Liver (tissue), 9 donors: ENCODE data around the gene CHMP3. TPM values are rescaled to one million over a fixed set of nuclear protein-coding genes. Genes with fewer than 3 reads are reported as not detected.

Source experiments
- DNase-seq: peaks from one replicate; pipeline ENCODE4 v3.0.0-alpha.2; 2017; ENCODE audit warnings: low spot score
- H3K27ac ChIP-seq, 2 donors: one replicate each; pipeline ENCODE4 v1.7.0; 2013; ENCODE audit warnings: inconsistent platforms in 2 of 2, low read length in 2 of 2, control low read depth in 1 of 2, low read depth in 1 of 2, mild to moderate bottlenecking in 1 of 2
- H3K27me3 ChIP-seq, 4 donors: one replicate each; pipeline versions ENCODE4 v1.6.1 to v1.7.0; 2013; ENCODE audit warnings: low read length in 3 of 4, inconsistent platforms in 1 of 4, mild to moderate bottlenecking in 1 of 4, moderate library complexity in 1 of 4; ENCODE audit not compliant: control insufficient read depth in 4 of 4, insufficient read depth in 4 of 4
- H3K36me3 ChIP-seq, 4 donors: one replicate each; pipeline versions ENCODE4 v1.6.1 to v1.7.0; 2013; ENCODE audit warnings: low read length in 3 of 4, mild to moderate bottlenecking in 3 of 4, low read depth in 1 of 4, moderate library complexity in 1 of 4; ENCODE audit not compliant: control insufficient read depth in 4 of 4, insufficient read depth in 3 of 4
- H3K4me1 ChIP-seq, 4 donors: one replicate each; pipeline versions ENCODE4 v1.6.1 to v1.7.0; 2013; ENCODE audit warnings: low read length in 3 of 4, mild to moderate bottlenecking in 3 of 4, moderate library complexity in 1 of 4; ENCODE audit not compliant: control insufficient read depth in 4 of 4, insufficient read depth in 4 of 4
- H3K4me3 ChIP-seq, 3 donors: one replicate each; pipeline versions ENCODE4 v1.6.1 to v1.7.0; 2013; ENCODE audit warnings: low read length in 3 of 3, control low read depth in 1 of 3, low read depth in 1 of 3, mild to moderate bottlenecking in 1 of 3
- H3K9ac ChIP-seq, 2 donors: one replicate each; pipeline ENCODE4 v1.7.0; 2013; ENCODE audit warnings: low read length in 2 of 2, mild to moderate bottlenecking in 2 of 2, moderate library complexity in 2 of 2, control low read depth in 1 of 2, low read depth in 1 of 2
- H3K9me3 ChIP-seq, 4 donors: one replicate each; pipeline versions ENCODE4 v1.6.1 to v1.7.0; 2013; ENCODE audit warnings: low read length in 3 of 4; ENCODE audit not compliant: control insufficient read depth in 4 of 4
- FOXA1 ChIP-seq: IDR thresholded peaks from 2 replicates; pipeline ENCODE4 v1.6.1; 2016; ENCODE audit warnings: antibody characterized with exemption
- FOXA2 ChIP-seq: IDR thresholded peaks from 2 replicates; pipeline ENCODE4 v1.6.1; 2016; ENCODE audit warnings: antibody characterized with exemption
- GABPA ChIP-seq, 2 donors: IDR thresholded peaks in 1 of 2; conservative IDR thresholded peaks in 1 of 2; 2 replicates each; pipeline ENCODE4 v1.6.1; 2016; ENCODE audit warnings: antibody characterized with exemption in 2 of 2, mild to moderate bottlenecking in 1 of 2, moderate library complexity in 1 of 2
- HNF4G ChIP-seq: IDR thresholded peaks from 2 replicates; pipeline ENCODE4 v1.6.1; 2016; ENCODE audit warnings: antibody characterized with exemption
- JUND ChIP-seq, 2 donors: IDR thresholded peaks; 2 replicates each; pipeline ENCODE4 v1.6.1; 2016; ENCODE audit warnings: antibody characterized with exemption in 2 of 2
- MAX ChIP-seq: IDR thresholded peaks from 2 replicates; pipeline ENCODE4 v1.6.1; 2016; ENCODE audit warnings: antibody characterized with exemption
- NR2F2 ChIP-seq: IDR thresholded peaks from 2 replicates; pipeline ENCODE4 v1.6.1; 2016; ENCODE audit warnings: antibody characterized with exemption
- RAD21 ChIP-seq, 2 donors: IDR thresholded peaks; 2 replicates each; pipeline ENCODE4 v1.6.1; 2016; ENCODE audit warnings: antibody characterized with exemption in 2 of 2, mild to moderate bottlenecking in 2 of 2
- REST ChIP-seq: IDR thresholded peaks from 2 replicates; pipeline ENCODE4 v1.6.1; 2016; ENCODE audit warnings: antibody characterized with exemption, mild to moderate bottlenecking
- RXRA ChIP-seq, 2 donors: IDR thresholded peaks; 2 replicates each; pipeline ENCODE4 v1.6.1; 2017 to 2018; ENCODE audit warnings: antibody characterized with exemption in 2 of 2, mild to moderate bottlenecking in 1 of 2
- SP1 ChIP-seq: IDR thresholded peaks from 2 replicates; pipeline ENCODE4 v1.6.1; 2018; ENCODE audit warnings: antibody characterized with exemption, mild to moderate bottlenecking
- TAF1 ChIP-seq: conservative IDR thresholded peaks from 2 replicates; pipeline ENCODE4 v1.6.1; 2016; ENCODE audit warnings: antibody characterized with exemption, mild to moderate bottlenecking
- YY1 ChIP-seq: IDR thresholded peaks from 2 replicates; pipeline ENCODE4 v1.6.1; 2016; ENCODE audit warnings: antibody characterized with exemption, mild to moderate bottlenecking
- ZBTB33 ChIP-seq: IDR thresholded peaks from 2 replicates; pipeline ENCODE4 v1.6.1; 2016; ENCODE audit warnings: antibody characterized with exemption
- whole genome bisulfite sequencing: extraction: QIAGEN DNeasy Blood & Tissue Kit; methylation state at CpG from one replicate; pipeline ENCODE4 v1.1.7; 2013; 5-methylcytosine and 5-hydroxymethylcytosine counted together
- polyA plus RNA-seq, 2 donors: library from polyadenylated mRNA; stranded (reverse) in 1 of 2; unstranded in 1 of 2; fragments of 200-250 nt in 1 of 2; fragments of >200 nt in 1 of 2; fragmentation: Nextera tagmentation in 1 of 2; extraction: Ambion mirVana in 1 of 2; gene quantifications; one replicate each; pipeline versions ENCODE4 v1.2.1 to v1.2.3, GENCODE V29; 2013 to 2015
- total RNA-seq, 2 donors: library from RNA; depleted of rRNA; stranded (reverse); fragments of >200 nt; gene quantifications; one replicate each; pipeline ENCODE4 v1.2.3, GENCODE V29; 2014
- donor health status: healthy.
- donor health status: healthy.
- donor health status: healthy.
- donor health status: healthy.
- donor health status: healthy.

Gene CHMP3
- total and polyA plus RNA-seq, 4 donors = 20.6 to 25.1 (median 24.0) TPM

GRCh38 chr2:86513948-86514660 lies 49.1 kb downstream of the CHMP3 start:
- DNase-seq = no peak
- Histone ChIP-seq H3K9me3 (no peaks in the 10 kb centered on the region), H3K9ac (no peak overlapping the region), H3K27ac (no peak overlapping the region), H3K27me3 (no peaks in the 10 kb centered on the region), H3K4me1 (no peaks in the 10 kb centered on the region), H3K4me3 (no peak overlapping the region), H3K36me3 (peaks cover 3 to 11% (median 9%) of the 10 kb centered on the region in 4 donors)
- TF ChIP-seq RAD21 (IDR thresholded peaks at IDR 0.05) (no peak), HNF4G (no peak), JUND (IDR thresholded peaks at IDR 0.05) (no peak)
- WGBS = 88% methylated on average over 5 of the region's 5 CpGs

- peaks cover 4 to 22% (median 17%) of the 10 kb centered on the region in 4 donors for H3K36me3 ChIP-seq
- no peak for DNase-seq
- H3K4me1 ChIP-seq = no peaks in the 10 kb centered on the region
- no peak overlapping the region for H3K4me3 ChIP-seq
- TF ChIP-seq RAD21 (IDR thresholded peaks at IDR 0.05) (no peak), GABPA (IDR thresholded peaks at IDR 0.05 in 1 of 2, conservative IDR thresholded peaks at IDR 0.05 in 1 of 2) (no peak), SP1 (no peak)
- 97% methylated on average over 2 of the region's 2 CpGs for WGBS
- H3K9ac ChIP-seq = no peak overlapping the region
- no peaks in the 10 kb centered on the region for H3K27me3 ChIP-seq
- no peak overlapping the region for H3K27ac ChIP-seq
- no peaks in the 10 kb centered on the region for H3K9me3 ChIP-seq
Measured at GRCh38 chr2:86512892-86513291, 50.4 kb downstream of the CHMP3 start.

- no peaks in the 10 kb centered on the region for H3K4me1 ChIP-seq
- H3K4me3 ChIP-seq = no peak overlapping the region
- peaks cover 4 to 24% (median 19%) of the 10 kb centered on the region in 4 donors for H3K36me3 ChIP-seq
- no peak for DNase-seq
- WGBS = 94% methylated on average over 4 of the region's 4 CpGs
- H3K9ac ChIP-seq = no peak overlapping the region
- H3K27ac ChIP-seq = no peak overlapping the region
- TF ChIP-seq GABPA (IDR thresholded peaks at IDR 0.05 in 1 of 2, conservative IDR thresholded peaks at IDR 0.05 in 1 of 2) (no peak), REST (no peak), MAX (no peak), FOXA1 (no peak), JUND (IDR thresholded peaks at IDR 0.05) (no peak), RAD21 (IDR thresholded peaks at IDR 0.05) (no peak)
- no peaks in the 10 kb centered on the region for H3K27me3 ChIP-seq
- no peaks in the 10 kb centered on the region for H3K9me3 ChIP-seq
Measured at GRCh38 chr2:86512034-86512433, 51.2 kb downstream of the CHMP3 start.

GRCh38 chr2:86510436-86510933 lies 52.8 kb downstream of the CHMP3 start:
- Histone ChIP-seq H3K27me3 (no peaks in the 10 kb centered on the region), H3K4me3 (no peak overlapping the region), H3K27ac (no peak overlapping the region), H3K9ac (no peak overlapping the region), H3K36me3 (peaks cover 9 to 29% (median 23%) of the 10 kb centered on the region in 4 donors), H3K4me1 (no peaks in the 10 kb centered on the region), H3K9me3 (no peaks in the 10 kb centered on the region)
- no peak for DNase-seq
- WGBS = 99% methylated on average over 4 of the region's 4 CpGs
- no peak for TF ChIP-seq TAF1
- no peak for TF ChIP-seq NR2F2
- TF ChIP-seq RXRA (IDR thresholded peaks at IDR 0.05) = no peak
- TF ChIP-seq GABPA (IDR thresholded peaks at IDR 0.05 in 1 of 2, conservative IDR thresholded peaks at IDR 0.05 in 1 of 2) = no peak
- TF ChIP-seq ZBTB33 = no peak
- no peak for TF ChIP-seq RAD21 (IDR thresholded peaks at IDR 0.05)
- no peak for TF ChIP-seq SP1
- no peak for TF ChIP-seq MAX
- no peak for TF ChIP-seq FOXA2
- no peak for TF ChIP-seq JUND (IDR thresholded peaks at IDR 0.05)
- TF ChIP-seq HNF4G = no peak
- TF ChIP-seq YY1 = no peak
